ENCODE data around the gene QRFP.

QRFP gene

GRCh38 chr9:130937146-130938076, 40.8 kb upstream of the QRFP start:
- H3K4me3 ChIP-seq (ENCODE audit: low read depth, low read length) = no peak overlapping the region
- TF ChIP-seq CTCF (IDR thresholded peaks at IDR 0.05; ENCODE audit: control insufficient read depth, extremely low read depth, insufficient read depth) = no peak
- DNase-seq (ENCODE audit: low read depth) = no peak

- no peak for TF ChIP-seq CTCF (IDR thresholded peaks at IDR 0.05; ENCODE audit: control insufficient read depth, extremely low read depth, insufficient read depth)
- H3K4me3 ChIP-seq (ENCODE audit: low read depth, low read length) = no peak overlapping the region
- DNase-seq (ENCODE audit: low read depth) = no peak
Measured at GRCh38 chr9:130936285-130937117, 39.9 kb upstream of the QRFP start.

- no peak for DNase-seq (ENCODE audit: low read depth)
- no peak for TF ChIP-seq CTCF (IDR thresholded peaks at IDR 0.05; ENCODE audit: control insufficient read depth, extremely low read depth, insufficient read depth)
- H3K4me3 ChIP-seq (ENCODE audit: low read depth, low read length) = no peak overlapping the region
Measured at GRCh38 chr9:130935648-130936271, 39.1 kb upstream of the QRFP start.

GRCh38 chr9:130934702-130935647, 38.4 kb upstream of the QRFP start:
- DNase-seq (ENCODE audit: low read depth) = no peak
- H3K4me3 ChIP-seq (ENCODE audit: low read depth, low read length) = no peak overlapping the region
- no peak for TF ChIP-seq CTCF (IDR thresholded peaks at IDR 0.05; ENCODE audit: control insufficient read depth, extremely low read depth, insufficient read depth)

- TF ChIP-seq CTCF (IDR thresholded peaks at IDR 0.05; ENCODE audit: control insufficient read depth, extremely low read depth, insufficient read depth) = no peak
- H3K4me3 ChIP-seq (ENCODE audit: low read depth, low read length) = no peak overlapping the region
- DNase-seq (ENCODE audit: low read depth) = no peak
Measured at GRCh38 chr9:130934246-130934645, 37.6 kb upstream of the QRFP start.
